Cerebellar nuclear complex (tissue), 1 donor: Measurements from ENCODE around the gene SYNE2.
"Not testable (repeated sequence)": the region's sequence is repeated elsewhere in the genome, so short reads cannot be mapped to it uniquely, and the experiment has no call there.

Source experiments
- DNase-seq, 2 experiments: peaks; one replicate each; lab custom pipeline; 2025; lab: John Stamatoyannopoulos, UW

Gene SYNE2

GRCh38 chr14:64081174-64081746, 228.5 kb downstream of the SYNE2 start:
- DNase-seq, result no peak

GRCh38 chr14:64082837-64083236, 230.0 kb downstream of the SYNE2 start:
- no peak for DNase-seq

GRCh38 chr14:64088647-64088964, 235.8 kb downstream of the SYNE2 start:
- DNase-seq, result no peak

- DNase-seq, result no peak
These were observed 237.1 kb downstream of the SYNE2 start for GRCh38 chr14:64089920-64090319.

GRCh38 chr14:64091217-64091616, 238.4 kb downstream of the SYNE2 start:
- no peak for DNase-seq

- no peak for DNase-seq
These were observed 239.5 kb downstream of the SYNE2 start for GRCh38 chr14:64092338-64092737.

- DNase-seq, result no peak
These were observed 240.1 kb downstream of the SYNE2 start for GRCh38 chr14:64092940-64093339.

- no peak for DNase-seq
These were observed 242.8 kb downstream of the SYNE2 start for GRCh38 chr14:64095620-64096019.

GRCh38 chr14:64098120-64098519, 245.3 kb downstream of the SYNE2 start:
- no peak for DNase-seq

- no peak for DNase-seq
These were observed 254.6 kb downstream of the SYNE2 start for GRCh38 chr14:64107438-64107837.

GRCh38 chr14:64109819-64110554, 257.2 kb downstream of the SYNE2 start:
- DNase-seq, result no peak

- DNase-seq, result no peak
These were observed 258.0 kb downstream of the SYNE2 start for GRCh38 chr14:64110802-64111201.

- no peak for DNase-seq
These were observed 260.3 kb downstream of the SYNE2 start for GRCh38 chr14:64112867-64113678.

GRCh38 chr14:64114166-64114565, 261.4 kb downstream of the SYNE2 start:
- DNase-seq, result no peak

- no peak for DNase-seq
These were observed 262.0 kb downstream of the SYNE2 start for GRCh38 chr14:64114796-64115195.

GRCh38 chr14:64115401-64115800, 262.6 kb downstream of the SYNE2 start:
- no peak for DNase-seq

- no peak for DNase-seq
These were observed 265.0 kb downstream of the SYNE2 start for GRCh38 chr14:64117671-64118402.

- not testable (repeated sequence) for DNase-seq
These were observed 265.6 kb downstream of the SYNE2 start for GRCh38 chr14:64118403-64118742.

GRCh38 chr14:64118892-64119291, 266.1 kb downstream of the SYNE2 start:
- DNase-seq, result no peak

GRCh38 chr14:64119500-64119899, 266.7 kb downstream of the SYNE2 start:
- DNase-seq, result no peak

- no peak for DNase-seq
These were observed 267.2 kb downstream of the SYNE2 start for GRCh38 chr14:64119980-64120379.

GRCh38 chr14:64123241-64123822, 270.5 kb downstream of the SYNE2 start:
- no peak for DNase-seq
